H1 (cell line): ENCODE data around the gene PCTP.
A peak's percentile ranks its signal among the peaks of the same experiment; 100 is the strongest.

Experiments
- JUN ChIP-seq: IDR thresholded peaks from 2 replicates; pipeline ENCODE4 v1.6.1; 2011; ENCODE audit warnings: low read depth, mild to moderate bottlenecking, improper control_type of control experiment, low read length
- POLR2A ChIP-seq, 2 experiments: IDR thresholded peaks; 1 replicate in 1 of 2; 2 replicates in 1 of 2; pipeline ENCODE4 v1.6.1; 2011; ENCODE audit warnings: low read depth in 2 of 2, low read length in 2 of 2, mild to moderate bottlenecking in 2 of 2; ENCODE audit errors: control extremely low read depth in 1 of 2
- POLR2AphosphoS5 ChIP-seq: IDR thresholded peaks from 2 replicates; pipeline ENCODE4 v1.6.1; 2011; ENCODE audit warnings: low read depth, low read length
- TEAD4 ChIP-seq: IDR thresholded peaks from 2 replicates; pipeline ENCODE4 v1.6.1; 2012; ENCODE audit warnings: low read depth, low read length, inconsistent platforms, mixed read lengths
- YY1 ChIP-seq: IDR thresholded peaks from 2 replicates; pipeline ENCODE4 v1.6.1; 2011; ENCODE audit warnings: low read depth, mild to moderate bottlenecking, low read length
- ZNF274 ChIP-seq: IDR thresholded peaks from 2 replicates; pipeline ENCODE4 v1.7.0; 2012; ENCODE audit warnings: low read length, borderline replicate concordance; ENCODE audit errors: extremely low read depth
- TF ChIP-seq, protein P1 (sequence below), 3 experiments: IDR thresholded peaks; 1 replicate in 2 of 3; 2 replicates in 1 of 3; pipeline versions ENCODE4 v1.5.1 to v1.6.1; 2011; ENCODE audit warnings: low read length in 3 of 3, mild to moderate bottlenecking in 3 of 3, inconsistent platforms in 2 of 3, low read depth in 1 of 3, moderate library complexity in 1 of 3; ENCODE audit not compliant: insufficient read depth in 1 of 3; ENCODE audit errors: control extremely low read depth in 1 of 3

GRCh38 chr17:55750750-55751657, at the start of gene PCTP:
- peak; percentile 76 to 79 for TF ChIP-seq POLR2A (IDR thresholded peaks at IDR 0.05; ENCODE audit: control extremely low read depth in 1 of 2, low read depth in 2 of 2, low read length in 2 of 2)
- no peak for TF ChIP-seq TEAD4
- TF ChIP-seq, protein P1, sequence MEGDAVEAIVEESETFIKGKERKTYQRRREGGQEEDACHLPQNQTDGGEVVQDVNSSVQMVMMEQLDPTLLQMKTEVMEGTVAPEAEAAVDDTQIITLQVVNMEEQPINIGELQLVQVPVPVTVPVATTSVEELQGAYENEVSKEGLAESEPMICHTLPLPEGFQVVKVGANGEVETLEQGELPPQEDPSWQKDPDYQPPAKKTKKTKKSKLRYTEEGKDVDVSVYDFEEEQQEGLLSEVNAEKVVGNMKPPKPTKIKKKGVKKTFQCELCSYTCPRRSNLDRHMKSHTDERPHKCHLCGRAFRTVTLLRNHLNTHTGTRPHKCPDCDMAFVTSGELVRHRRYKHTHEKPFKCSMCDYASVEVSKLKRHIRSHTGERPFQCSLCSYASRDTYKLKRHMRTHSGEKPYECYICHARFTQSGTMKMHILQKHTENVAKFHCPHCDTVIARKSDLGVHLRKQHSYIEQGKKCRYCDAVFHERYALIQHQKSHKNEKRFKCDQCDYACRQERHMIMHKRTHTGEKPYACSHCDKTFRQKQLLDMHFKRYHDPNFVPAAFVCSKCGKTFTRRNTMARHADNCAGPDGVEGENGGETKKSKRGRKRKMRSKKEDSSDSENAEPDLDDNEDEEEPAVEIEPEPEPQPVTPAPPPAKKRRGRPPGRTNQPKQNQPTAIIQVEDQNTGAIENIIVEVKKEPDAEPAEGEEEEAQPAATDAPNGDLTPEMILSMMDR (IDR thresholded peaks at IDR 0.05; ENCODE audit: control extremely low read depth in 1 of 3, insufficient read depth in 1 of 3, low read depth in 1 of 3, low read length in 3 of 3), result peak; percentile 36 to 44 (median 42)
- no peak for TF ChIP-seq ZNF274
- peak; percentile 57; the same call in 1 of the 2 replicates for TF ChIP-seq POLR2AphosphoS5
- 0 out of 2 replicates have a peak, but pooled peaks have one; percentile 12 for TF ChIP-seq YY1
- TF ChIP-seq JUN, result no peak
